A549 (cell line): ENCODE data around the gene HEPHL1.

Source experiments
- BHLHE40 ChIP-seq: IDR thresholded peaks from 2 replicates; pipeline ENCODE4 v1.6.1; 2012; ENCODE audit warnings: low read depth, low read length, inconsistent platforms
- NR3C1 ChIP-seq: fragments of >200 bp; sonication (Bioruptor Twin); formaldehyde crosslinking; IDR thresholded peaks from 3 replicates; pipeline ENCODE4 v1.6.1; 2017
- TF ChIP-seq, protein P1 (sequence below): fragments of >200 bp; sonication (Bioruptor Twin); formaldehyde crosslinking; IDR thresholded peaks from 3 replicates; pipeline ENCODE4 v1.5.1; 2016

DNA sequence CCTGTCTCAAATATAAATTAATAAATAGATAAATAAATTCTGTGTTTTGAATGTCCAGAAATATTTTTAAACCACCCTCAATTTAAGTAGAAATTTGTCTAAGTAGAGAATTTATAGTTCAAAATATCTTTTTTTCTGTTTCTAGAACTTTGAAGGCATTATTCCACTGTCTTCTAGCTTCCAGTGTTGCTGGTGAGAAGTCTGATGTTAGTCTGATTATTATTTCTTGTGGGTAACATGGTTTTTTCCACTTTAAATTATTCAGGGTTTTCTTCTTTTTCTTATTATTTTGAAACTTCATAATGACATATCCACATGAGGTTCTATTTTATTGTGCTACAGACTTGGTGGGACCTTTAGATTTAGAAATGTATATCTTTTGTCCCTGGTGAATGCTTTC, 46.4 kb upstream of the HEPHL1 start:
- TF ChIP-seq NR3C1 (no peak), BHLHE40 (no peak)
- TF ChIP-seq, protein P1, sequence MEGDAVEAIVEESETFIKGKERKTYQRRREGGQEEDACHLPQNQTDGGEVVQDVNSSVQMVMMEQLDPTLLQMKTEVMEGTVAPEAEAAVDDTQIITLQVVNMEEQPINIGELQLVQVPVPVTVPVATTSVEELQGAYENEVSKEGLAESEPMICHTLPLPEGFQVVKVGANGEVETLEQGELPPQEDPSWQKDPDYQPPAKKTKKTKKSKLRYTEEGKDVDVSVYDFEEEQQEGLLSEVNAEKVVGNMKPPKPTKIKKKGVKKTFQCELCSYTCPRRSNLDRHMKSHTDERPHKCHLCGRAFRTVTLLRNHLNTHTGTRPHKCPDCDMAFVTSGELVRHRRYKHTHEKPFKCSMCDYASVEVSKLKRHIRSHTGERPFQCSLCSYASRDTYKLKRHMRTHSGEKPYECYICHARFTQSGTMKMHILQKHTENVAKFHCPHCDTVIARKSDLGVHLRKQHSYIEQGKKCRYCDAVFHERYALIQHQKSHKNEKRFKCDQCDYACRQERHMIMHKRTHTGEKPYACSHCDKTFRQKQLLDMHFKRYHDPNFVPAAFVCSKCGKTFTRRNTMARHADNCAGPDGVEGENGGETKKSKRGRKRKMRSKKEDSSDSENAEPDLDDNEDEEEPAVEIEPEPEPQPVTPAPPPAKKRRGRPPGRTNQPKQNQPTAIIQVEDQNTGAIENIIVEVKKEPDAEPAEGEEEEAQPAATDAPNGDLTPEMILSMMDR = no peak
